Measurements from ENCODE around the gene COL1A2.

Gene COL1A2

GRCh38 chr7:94436700-94437099 is 42.0 kb downstream of the COL1A2 start:
- no peak for DNase-seq (ENCODE audit: low read depth)
- TF ChIP-seq CTCF (IDR thresholded peaks at IDR 0.05; ENCODE audit: insufficient read depth, low read depth, low read length, missing control alignments) = no peak

DNA sequence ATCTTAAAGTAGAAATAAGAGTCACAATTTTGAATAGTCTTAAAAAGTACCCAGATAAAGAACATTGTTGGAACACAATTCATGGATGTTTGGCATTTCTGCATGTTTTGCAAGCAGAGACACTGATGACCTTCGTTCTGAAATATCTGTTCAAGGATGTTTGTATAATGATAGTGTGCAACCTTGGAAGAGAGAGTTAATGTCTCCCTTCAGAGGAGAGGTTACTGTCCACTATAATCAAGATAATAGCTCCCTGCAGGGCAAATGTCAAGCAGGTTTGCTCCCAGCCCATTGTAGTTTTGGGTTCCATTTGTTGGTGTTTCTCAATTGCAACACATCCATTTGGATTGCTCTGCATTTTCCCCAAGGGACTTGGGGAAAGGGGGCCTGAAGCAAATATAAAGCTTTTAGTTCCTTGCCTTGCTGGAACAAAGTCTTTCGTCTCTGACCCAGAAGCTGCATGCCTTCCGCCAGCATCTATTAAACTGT is 45.2 kb downstream of the COL1A2 start:
- no peak overlapping the region for H3K4me3 ChIP-seq (ENCODE audit: low read length)
- TF ChIP-seq CTCF (IDR thresholded peaks at IDR 0.05; ENCODE audit: insufficient read depth, low read depth, low read length, missing control alignments) = no peak
- no peak for DNase-seq (ENCODE audit: low read depth)

More at GRCh38 chr7:94436700-94437099, 42.0 kb downstream of the COL1A2 start:
- H3K4me3 ChIP-seq (ENCODE audit: low read length) = no peak overlapping the region

DNA sequence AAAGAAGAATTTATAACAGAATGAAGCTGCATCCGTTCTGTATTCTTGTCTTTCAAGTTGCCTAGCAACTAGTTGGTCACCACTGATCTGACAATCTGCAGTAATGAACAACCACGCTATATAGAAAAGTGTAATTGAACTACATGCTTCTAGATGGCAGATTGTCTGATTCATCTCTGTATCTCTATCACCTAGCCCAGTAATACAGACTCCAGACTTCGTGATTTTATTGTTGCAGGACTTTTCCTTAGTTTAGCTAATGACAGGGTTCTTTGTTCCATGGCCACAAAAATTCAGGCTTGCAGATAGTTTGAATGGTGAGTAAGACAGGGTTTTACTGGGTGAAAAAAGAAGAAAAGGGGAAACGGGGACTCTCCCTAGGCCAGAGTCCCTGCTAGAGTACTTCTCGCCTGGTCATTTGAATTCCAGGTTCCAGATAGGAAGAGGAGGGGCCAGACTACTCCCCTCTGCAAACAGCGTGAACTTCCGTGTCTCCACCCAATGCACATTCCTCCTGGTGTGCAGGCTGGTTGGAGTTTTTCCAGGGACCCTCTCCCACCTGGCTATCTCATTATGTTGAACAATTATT is 45.9 kb downstream of the COL1A2 start:
- no peak for DNase-seq (ENCODE audit: low read depth)
- no peak for TF ChIP-seq CTCF (IDR thresholded peaks at IDR 0.05; ENCODE audit: insufficient read depth, low read depth, low read length, missing control alignments)
- H3K4me3 ChIP-seq (ENCODE audit: low read length) = no peak overlapping the region

DNA sequence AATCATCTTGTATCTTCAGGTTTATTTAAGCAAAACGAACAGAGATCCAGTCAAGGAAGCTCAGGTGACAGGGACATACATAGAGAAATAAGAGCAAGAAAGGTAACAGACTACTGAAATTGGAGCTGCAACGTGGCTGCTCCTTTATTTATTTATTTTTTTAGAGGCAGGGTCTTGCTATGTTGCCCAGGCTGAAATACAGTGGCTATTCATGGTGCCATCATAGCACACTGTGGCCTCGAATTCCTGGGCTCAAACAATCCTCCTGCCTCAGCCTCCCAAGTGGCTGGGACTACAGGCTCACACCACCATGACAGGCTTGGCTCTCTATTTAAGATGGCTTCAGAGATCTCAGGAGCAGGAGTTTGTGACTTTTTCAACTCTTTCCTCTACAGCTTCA is 46.4 kb downstream of the COL1A2 start:
- no peak for DNase-seq (ENCODE audit: low read depth)
- no peak overlapping the region for H3K4me3 ChIP-seq (ENCODE audit: low read length)
- no peak for TF ChIP-seq CTCF (IDR thresholded peaks at IDR 0.05; ENCODE audit: insufficient read depth, low read depth, low read length, missing control alignments)

GRCh38 chr7:94442639-94443038 is 47.9 kb downstream of the COL1A2 start:
- DNase-seq (ENCODE audit: low read depth) = no peak
- TF ChIP-seq CTCF (IDR thresholded peaks at IDR 0.05; ENCODE audit: insufficient read depth, low read depth, low read length, missing control alignments) = no peak
- no peak overlapping the region for H3K4me3 ChIP-seq (ENCODE audit: low read length)

DNA sequence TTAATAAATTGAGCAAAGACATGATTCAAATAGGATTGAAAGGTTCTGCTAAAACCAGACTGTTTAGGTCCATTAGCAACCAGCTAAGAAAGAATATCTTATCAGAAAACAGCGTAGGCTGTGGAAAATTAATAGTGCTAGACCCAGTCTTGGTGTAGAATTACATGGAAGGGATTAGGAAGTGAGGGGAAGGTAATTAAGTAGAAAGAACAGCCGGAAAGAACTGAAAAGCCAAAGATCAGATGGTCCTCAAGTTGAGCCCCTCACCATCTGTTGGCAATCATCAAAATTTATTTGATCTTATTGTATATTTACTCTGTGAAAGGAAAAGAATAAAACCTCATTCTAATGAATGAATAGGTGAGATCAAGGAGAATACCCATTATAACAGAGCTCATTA is 50.1 kb downstream of the COL1A2 start:
- TF ChIP-seq CTCF (IDR thresholded peaks at IDR 0.05; ENCODE audit: insufficient read depth, low read depth, low read length, missing control alignments) = no peak
- no peak for DNase-seq (ENCODE audit: low read depth)
- no peak overlapping the region for H3K4me3 ChIP-seq (ENCODE audit: low read length)

DNA sequence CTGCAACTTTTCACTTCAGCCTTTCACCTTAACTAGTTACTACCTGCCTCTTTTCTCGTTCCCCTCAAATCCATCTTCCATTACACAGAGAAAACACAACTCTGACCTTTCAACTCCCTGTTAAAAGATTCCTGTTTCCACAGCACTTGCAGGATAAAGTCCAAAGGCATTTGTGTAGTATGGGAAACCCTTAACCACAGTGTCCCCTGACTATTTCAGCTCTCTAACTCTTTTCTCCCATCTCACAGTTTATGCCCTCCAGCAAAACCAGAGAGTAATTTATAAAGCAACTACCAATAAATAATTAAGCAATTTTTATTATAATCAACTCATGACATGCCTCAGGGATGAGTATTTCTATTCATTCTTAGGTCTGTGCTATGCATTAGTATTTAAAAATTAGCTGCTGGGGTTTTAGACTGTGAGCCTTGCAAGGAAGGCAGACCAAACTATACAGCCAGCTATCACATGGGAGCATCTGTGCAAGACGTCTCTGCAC is 51.0 kb downstream of the COL1A2 start:
- DNase-seq (ENCODE audit: low read depth) = no peak
- TF ChIP-seq CTCF (IDR thresholded peaks at IDR 0.05; ENCODE audit: insufficient read depth, low read depth, low read length, missing control alignments) = no peak
- H3K4me3 ChIP-seq (ENCODE audit: low read length) = no peak overlapping the region

Data from epithelial cell of esophagus (primary cell).